Measurements from ENCODE around the gene PWWP2B.

DNA sequence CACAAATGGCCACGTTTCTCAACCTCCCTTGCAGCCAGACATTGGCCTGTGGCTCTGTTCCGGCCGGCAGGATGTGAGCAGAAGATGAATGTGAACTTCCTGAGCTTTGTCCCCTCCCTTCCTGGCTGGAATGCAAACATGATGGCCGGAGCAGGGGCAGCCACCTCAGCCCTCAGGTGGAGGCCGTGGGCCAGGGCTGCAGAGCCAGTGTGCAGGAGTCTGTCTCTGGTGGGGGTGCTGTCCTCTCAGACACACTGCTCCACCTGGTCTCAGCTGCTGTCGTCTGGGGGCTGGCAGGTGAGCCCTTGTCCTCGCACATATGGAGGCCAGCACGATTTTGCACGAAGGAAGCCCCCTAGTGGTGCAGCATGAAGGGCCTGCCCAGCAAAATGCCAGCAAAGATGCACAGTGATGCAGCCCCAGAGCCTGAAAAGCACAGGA, 25.3 kb upstream of the PWWP2B start:
- TF ChIP-seq, protein P1, sequence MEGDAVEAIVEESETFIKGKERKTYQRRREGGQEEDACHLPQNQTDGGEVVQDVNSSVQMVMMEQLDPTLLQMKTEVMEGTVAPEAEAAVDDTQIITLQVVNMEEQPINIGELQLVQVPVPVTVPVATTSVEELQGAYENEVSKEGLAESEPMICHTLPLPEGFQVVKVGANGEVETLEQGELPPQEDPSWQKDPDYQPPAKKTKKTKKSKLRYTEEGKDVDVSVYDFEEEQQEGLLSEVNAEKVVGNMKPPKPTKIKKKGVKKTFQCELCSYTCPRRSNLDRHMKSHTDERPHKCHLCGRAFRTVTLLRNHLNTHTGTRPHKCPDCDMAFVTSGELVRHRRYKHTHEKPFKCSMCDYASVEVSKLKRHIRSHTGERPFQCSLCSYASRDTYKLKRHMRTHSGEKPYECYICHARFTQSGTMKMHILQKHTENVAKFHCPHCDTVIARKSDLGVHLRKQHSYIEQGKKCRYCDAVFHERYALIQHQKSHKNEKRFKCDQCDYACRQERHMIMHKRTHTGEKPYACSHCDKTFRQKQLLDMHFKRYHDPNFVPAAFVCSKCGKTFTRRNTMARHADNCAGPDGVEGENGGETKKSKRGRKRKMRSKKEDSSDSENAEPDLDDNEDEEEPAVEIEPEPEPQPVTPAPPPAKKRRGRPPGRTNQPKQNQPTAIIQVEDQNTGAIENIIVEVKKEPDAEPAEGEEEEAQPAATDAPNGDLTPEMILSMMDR (IDR thresholded peaks at IDR 0.05) = peak in 2 of 4 donors; percentile 12 to 26
- TF ChIP-seq POLR2A (IDR thresholded peaks at IDR 0.05) = no peak
